Astrocyte of the cerebellum (primary cell): ENCODE measurements around the gene TSSK3.
A peak's percentile ranks its signal among the peaks of the same experiment; 100 is the strongest.

Experiments
- DNase-seq: peaks from one replicate; pipeline ENCODE4 v3.0.0-alpha.2; 2011; ENCODE audit warnings: low read depth
- H3K4me3 ChIP-seq: 2 replicates; pipeline ENCODE4 v1.5.1; 2011; ENCODE audit warnings: mild to moderate bottlenecking, low read depth, low read length, moderate library complexity
- CTCF ChIP-seq: IDR thresholded peaks from 2 replicates; pipeline ENCODE4 v1.5.1; 2012; ENCODE audit warnings: low read length, low read depth, moderate library complexity, mild to moderate bottlenecking; ENCODE audit errors: missing control alignments
- in situ Hi-C: cut with HindIII; loops from 2 replicates; pipeline ENCODE4 v1.10.0; 2017; ENCODE audit warnings: low sequenced_read_pairs

Gene TSSK3

GRCh38 chr1:32349211-32349708 lies 13.1 kb upstream of the TSSK3 start:
- DNase-seq = peak; percentile 64
- in situ Hi-C loops = no loop called here
- TF ChIP-seq CTCF = no peak
- H3K4me3 ChIP-seq = no peak overlapping the region

- TF ChIP-seq CTCF = peak; percentile 46
- no peak for DNase-seq
- in situ Hi-C loops = no loop called here
- H3K4me3 ChIP-seq = peak overlapping the region; percentile 56
Measured at GRCh38 chr1:32350785-32351398, 11.4 kb upstream of the TSSK3 start.

GRCh38 chr1:32351399-32352238 lies 10.7 kb upstream of the TSSK3 start:
- peak overlapping the region; percentile 56 for H3K4me3 ChIP-seq
- in situ Hi-C loops = no loop called here
- peak; percentile 80 for DNase-seq
- no peak for TF ChIP-seq CTCF

- no peak for DNase-seq
- H3K4me3 ChIP-seq = peak overlapping the region; percentile 56
- TF ChIP-seq CTCF = no peak
- in situ Hi-C loops = no loop called here
Measured at GRCh38 chr1:32352239-32352745, 10.0 kb upstream of the TSSK3 start.

GRCh38 chr1:32352831-32353383 lies 9.4 kb upstream of the TSSK3 start:
- in situ Hi-C loops = no loop called here
- DNase-seq = no peak
- no peak overlapping the region for H3K4me3 ChIP-seq
- no peak for TF ChIP-seq CTCF

GRCh38 chr1:32353431-32353830 lies 8.9 kb upstream of the TSSK3 start:
- in situ Hi-C loops = no loop called here
- TF ChIP-seq CTCF = no peak
- no peak for DNase-seq
- H3K4me3 ChIP-seq = no peak overlapping the region
